GM21526 (cell line): ENCODE data around the gene ZNF48.

Source experiments
- ATAC-seq: cut with Tn5 transposase; IDR thresholded peaks from one replicate; pipeline ENCODE4 v1.9.1; 2021; ENCODE audit warnings: moderate library complexity; ENCODE audit not compliant: unreplicated experiment, low FRiP score

Gene ZNF48

DNA sequence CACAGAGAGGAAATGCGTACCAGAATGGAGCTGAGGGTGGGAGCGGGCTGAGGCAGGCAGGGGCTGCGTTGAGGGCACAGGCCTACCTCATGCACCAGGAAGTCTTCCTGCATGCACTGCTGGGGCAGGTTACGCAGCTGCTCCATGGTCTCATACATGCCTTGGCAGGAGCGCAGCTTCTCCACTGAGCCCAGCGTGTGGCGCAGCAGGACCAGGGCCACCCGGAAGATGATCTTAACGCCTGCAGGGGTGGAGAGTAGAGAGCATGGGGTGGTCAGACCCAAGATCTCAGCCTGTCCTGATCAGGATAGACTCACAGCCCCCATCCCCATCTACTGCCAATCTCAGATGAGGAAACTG is 36.7 kb upstream of the ZNF48 start:
- no peak for ATAC-seq

DNA sequence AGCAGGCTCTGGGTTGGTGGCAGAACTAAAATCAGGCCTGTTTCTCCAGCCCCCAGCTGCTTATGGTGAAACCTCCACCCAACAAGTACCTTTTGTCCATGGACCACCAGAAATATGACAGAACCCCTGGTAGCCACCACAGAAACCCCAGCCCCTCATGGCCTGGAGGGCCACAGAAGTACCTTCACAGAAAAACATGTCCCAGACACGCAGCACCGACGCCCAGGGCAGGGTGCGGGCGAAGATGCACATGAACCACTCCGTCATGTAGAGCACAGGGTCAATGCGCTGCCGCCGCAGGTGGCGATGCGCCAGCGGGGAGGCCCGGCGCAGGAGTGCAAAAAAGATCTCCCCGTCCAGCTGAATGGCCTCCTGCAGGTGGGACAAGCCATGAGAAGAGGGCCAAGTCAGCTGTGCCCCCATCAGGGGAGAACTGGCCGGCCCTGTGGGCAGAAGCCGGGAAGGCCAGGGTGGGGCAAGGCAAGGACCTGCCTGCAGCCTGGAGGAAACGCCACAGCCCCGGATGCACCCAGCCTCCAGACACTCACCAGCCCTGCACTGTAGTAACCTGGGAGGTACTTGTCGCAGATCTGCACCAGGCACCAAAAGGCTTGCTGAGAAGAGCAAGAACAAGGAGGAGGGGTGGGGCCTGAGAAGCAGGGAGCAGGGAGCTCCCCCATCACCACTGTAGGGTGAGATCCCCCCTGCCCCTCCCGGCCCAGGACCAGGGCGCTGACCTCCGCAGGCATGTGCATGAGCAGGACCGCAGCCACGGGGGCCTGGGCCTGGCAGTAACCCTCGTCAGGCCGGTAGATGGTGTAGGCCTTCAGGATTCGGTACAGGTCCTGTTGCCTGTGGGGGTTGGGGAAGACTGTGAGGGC is 36.0 kb upstream of the ZNF48 start:
- no peak for ATAC-seq

DNA sequence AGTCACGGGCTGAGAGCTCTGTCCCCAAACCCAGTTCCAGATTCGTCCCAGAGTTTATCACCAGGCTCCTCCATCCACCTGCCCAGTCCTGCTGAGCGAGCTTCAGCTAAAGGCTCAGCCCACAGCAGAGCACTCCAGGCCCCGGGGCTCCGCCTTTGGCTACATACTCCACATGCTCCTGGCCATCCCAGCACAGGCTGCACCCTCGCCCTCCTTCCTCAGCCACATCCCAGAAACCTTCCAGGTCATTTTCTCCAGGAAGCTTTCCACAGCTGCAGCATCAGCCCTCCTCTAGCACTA is 35.4 kb upstream of the ZNF48 start:
- no peak for ATAC-seq

DNA sequence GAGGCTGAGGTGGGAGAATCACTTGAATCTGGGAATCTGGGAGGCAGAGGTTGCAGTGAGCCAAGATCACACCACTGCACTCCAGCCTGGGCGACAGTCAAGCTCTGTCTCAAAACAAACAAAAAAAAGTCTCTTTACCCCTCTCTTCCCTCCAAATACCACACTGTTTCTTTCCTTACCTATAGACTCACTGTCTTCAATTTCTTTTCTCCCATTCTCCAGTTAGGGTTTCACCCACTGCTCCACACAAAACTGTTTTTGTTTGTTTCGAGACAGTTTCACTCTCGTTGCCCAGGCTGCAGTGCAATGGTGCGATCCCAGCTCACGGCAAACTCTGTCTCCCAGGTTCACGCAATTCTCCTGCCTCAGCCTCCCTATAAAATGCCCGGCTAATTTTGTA is 34.0 kb upstream of the ZNF48 start:
- no peak for ATAC-seq

DNA sequence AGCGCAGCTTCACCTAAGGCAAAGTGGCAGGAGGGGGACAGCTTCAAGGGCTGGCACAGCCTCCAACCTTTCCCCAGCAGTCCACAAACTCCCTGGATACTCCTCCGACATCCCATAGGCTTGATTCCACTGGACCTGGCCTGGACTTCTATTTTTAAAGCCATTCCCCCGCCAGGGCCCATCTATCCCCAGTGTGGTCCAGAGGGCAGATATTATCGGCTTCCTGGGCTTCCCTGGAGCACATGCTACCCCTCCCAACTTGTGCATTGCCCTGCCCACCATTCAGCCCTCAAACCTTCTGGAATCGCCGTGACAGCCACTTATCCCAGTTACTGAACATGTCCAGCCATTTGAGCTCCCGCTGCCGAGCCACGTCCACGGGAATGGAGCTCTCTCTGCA is 30.0 kb upstream of the ZNF48 start:
- no peak for ATAC-seq

DNA sequence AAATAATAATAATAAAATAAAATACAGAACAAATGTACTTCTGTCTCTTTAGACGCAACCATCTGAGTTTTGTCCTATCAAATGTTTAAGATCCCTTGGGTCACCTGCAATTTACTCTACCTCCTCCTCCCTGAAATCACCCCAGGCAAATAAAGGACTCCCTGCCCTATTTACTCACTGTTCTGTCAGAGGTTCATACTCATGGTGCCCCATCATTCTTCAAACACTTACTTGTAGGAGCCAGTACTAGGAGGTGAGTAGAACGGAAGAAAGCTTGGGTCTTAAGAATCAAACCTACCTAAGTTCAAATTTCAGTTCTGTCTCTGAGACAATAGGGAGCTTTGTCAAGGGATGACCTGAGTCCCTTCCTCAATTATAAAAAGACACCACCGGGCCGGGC is 28.7 kb upstream of the ZNF48 start:
- no peak for ATAC-seq

DNA sequence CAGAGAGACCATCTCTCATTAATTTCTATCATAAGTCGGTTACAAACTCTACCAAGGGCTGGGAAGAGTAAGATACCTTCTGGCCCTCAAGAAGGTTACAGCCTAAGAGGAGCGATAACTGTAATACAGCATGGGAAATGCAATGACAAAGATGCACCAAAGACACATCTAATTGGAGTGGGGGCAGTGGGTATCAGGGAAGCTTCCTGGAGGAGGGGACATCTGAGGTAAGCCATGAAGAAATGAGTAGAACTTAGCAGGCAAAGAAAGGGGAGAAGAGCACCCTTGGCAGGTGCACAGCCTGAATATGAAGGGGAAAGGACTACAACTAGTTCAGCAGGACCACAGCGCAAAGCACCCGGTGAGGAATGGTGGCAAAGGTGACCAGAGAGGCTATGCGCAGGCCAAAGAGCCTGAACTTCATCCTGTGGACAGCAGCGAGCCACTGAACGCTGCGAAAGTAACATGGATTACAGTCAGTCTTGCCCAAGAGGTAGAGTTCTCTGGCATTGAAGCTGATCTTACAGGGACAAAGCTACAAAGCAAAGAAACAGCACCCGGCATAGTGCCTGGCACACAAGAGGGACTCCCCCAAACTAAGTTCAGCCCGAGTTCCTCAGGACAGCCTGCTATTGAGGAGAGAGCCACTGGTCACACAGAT is 27.7 kb upstream of the ZNF48 start:
- no peak for ATAC-seq

DNA sequence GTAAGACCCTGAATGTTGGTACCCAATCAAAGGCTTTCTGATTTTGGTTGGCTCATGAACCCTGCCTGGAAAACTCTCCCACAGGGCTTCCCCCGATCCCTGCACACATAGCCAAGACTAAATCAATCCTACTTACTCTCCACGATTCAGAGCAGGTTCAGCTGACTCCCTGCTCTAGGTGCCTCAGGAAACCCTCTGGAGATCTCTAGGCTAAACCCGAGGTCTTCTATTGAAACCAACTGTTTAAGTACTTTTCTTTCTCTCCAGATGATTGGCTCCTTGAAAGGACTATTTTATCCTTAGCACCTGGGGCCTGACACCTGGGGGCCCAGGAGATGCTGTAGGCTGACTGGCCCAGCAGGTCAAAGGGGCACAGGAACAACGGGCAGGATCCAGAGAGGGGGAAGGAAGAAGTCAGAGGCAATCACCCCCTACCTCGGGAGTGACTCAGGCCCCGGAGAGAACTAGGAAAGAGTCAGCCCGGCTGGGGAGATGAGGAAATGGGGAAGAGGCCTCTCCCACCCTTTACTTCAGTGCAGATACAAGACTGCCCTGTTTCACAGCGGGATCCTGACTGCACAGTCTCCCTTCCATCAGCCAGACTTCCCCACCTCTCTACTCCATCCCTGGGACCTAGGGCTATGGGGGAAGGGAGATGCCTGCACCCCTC is 27.0 kb upstream of the ZNF48 start:
- no peak for ATAC-seq

DNA sequence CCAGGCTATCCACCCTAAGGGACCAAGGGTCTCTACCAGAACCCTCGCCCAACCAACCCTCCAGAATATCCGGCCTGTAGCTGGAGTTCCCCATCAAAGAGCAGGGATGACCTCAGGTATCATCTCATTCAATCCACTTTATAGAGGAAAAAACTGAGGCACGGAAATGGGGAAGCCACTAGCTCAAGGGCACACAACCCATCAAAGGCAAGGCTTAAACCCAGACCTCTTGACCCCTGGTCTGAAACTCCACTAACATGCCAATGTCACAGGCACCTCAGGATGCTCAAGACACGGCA is 26.5 kb upstream of the ZNF48 start:
- ATAC-seq, result no peak

DNA sequence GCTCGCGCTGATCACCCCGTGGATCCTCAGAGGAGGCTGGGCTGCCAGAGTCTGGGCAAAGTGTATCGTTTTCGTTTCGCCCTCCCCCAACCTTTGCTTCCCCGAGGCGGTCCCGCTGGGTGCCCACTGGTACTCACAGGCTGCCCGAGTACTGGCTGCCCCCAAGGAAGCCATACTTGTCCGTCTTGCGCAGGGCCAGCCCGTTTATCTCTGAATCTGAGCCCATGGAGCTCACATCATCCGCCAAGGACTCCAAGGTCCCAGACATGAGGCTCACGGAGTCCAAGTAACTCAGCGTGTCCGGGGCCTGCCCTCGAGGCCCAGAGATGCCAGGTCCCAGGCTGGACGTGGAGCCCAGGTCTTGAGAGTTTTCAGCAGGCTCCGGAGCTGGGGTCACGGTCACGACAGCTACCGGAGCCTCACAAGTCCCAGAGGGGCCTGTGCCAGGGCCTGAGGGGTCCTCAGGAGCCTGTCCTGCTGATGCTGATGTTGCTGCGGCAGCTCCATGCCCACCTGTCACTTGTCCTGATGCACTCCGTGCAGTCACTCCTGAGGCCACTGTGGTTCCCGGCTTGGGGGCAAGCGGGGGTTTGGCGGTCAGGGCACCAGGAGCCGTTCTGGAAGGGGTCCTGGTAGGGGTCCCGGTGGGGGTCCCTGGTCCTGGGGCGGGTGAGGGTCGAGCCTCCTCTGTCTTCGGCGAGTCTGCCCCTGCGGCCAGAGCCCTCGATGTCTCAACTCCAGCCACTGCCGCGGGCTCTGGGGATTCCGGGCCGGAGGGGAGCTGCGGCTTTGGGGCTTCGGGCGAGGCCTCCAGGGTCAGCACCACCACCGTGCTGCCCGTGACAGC is 25.9 kb upstream of the ZNF48 start:
- no peak for ATAC-seq

DNA sequence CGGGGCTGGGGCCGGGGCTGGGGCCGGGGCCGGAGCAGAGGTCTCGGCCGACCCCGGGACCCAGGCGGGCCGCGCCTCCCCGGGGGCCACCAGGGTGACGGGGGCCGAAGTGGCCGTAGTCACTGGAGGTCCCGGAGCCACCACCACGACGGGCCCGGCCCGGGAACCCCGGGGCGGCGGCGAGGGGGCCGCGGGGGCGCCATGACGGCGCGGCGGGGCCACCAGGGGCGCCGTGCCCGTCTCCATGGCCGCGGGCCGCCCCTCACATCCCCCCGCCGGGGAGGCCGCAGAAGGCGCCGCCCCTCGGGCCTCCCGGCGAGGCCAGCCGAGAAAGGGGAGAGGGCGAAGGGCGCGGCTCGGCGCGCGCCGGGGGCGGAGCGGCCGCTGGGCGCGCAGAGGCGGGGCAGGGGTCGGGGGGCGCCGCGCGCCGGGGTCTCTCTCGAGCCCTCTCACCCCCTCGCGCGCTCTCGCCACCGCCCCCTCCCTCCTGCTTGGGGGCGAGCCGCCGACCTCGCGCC is 25.2 kb upstream of the ZNF48 start:
- peak; percentile 16 for ATAC-seq

DNA sequence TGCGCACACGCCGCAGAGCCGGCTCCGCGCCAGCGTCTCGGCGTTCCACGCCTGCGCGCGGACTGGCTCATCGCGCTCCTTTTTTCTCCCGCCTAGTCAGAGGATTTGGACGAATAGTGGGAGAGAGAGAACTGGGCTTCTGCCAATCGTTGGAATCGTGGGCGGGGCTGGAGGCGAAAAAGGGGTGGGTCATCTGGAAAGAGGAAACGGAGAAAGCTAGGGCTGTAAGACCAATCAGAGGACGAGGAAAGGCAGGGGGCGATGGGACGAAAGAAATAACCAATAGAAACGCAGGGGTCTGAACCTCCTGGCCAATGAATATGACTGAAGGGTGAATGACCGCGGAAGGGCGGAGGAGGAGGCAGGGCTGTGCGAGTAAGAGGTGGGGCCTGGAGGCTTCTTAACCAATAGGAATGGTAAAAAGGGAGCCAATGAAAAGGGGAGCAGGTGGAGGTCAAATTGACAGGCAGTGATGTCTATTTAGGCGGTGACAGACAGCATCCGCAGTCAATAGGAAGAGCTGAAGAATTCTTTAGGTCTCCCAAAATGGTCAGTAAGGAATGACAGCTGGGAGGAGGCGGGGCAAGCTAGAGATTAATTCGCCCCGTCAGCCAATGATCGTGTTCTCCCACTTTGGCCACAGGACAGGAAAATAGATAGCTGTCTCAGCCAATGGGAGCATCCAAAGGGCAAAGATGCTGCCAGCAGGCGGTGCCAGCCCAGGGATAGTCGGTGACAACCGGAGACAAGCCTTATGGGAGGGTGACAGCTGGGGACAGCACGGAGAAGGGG is 24.6 kb upstream of the ZNF48 start, which contains the start of gene TBC1D10B:
Gene TBC1D10B (minus strand): TSS at position 39 of the 792 bp plus-strand sequence. CDS start 311 bp downstream, outside the sequence.
- peak; percentile 70 for ATAC-seq

DNA sequence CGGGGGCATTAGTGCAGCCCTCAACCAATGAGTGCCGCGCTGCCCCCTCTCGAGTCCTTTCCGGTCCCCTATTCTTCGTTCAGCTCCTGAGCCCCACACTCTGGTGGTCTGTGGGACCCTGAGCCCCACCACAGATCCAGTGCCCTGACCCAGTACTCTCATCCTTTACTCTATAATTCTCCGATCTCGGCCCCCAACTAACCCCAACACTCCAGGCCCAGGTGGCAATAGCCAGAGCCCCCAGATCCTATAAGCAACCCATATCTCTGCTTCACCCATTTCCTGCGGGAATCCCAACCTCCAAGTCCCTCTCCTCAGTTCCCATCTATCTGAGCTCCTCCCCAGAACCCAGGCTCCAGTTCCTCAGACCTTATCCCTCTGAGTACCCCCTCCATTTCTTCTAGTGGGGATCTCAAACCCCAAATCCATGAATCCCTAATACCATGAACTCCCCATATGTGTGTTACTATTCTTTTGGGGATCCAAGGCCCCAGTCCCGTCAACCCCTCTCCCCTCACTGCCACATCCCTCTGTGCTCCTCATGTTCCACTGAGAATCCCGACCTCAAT is 23.9 kb upstream of the ZNF48 start:
- ATAC-seq, result no peak

DNA sequence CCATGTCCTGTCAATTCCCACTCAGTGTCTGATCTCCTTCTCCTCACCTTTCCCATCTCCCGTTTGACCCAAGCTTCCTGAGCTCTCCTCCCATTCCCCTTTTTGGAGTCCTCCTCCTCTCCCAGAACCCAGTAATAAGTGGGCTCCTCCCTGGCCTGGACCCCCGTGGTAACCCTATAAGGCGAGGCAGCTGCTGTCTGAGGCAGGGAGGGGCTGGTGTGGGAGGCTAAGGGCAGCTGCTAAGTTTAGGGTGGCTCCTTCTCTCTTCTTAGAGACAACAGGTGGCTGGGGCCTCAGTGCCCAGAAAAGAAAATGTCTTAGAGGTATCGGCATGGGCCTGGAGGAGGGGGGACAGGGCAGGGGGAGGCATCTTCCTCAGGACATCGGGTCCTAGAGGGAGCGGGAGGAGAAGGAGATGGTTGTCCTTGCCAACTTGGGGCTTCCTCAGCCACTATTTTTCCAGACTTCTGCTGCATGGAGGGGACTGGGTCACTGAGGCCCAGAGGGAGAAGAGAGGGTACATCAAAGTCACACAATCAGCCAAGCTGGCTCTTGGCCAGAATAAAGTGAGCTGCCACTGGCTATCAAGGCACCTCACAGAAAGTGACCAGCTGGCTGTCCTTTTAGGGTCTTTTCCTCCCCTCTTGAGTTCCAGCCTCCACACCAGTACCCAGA is 23.0 kb upstream of the ZNF48 start:
- ATAC-seq, result no peak

DNA sequence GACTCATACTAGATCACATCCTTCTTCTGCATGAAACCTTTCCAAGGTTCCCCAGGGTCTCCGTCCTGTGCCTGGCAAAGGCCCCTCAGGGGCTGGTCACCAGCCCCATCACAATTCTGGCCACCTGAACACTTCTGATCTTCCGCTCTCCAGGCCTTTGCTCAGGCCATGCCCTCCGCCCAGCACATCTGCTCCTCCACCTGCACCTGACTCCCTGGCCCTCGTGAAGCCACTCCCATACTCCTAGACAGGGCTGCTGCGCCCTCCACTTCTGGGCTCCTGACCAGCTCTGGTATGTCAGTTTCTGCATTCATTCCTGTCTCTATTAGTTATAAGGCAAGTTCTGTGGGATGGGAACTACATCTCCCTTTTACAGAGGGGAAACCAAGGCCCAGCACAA is 22.5 kb upstream of the ZNF48 start:
- no peak for ATAC-seq

DNA sequence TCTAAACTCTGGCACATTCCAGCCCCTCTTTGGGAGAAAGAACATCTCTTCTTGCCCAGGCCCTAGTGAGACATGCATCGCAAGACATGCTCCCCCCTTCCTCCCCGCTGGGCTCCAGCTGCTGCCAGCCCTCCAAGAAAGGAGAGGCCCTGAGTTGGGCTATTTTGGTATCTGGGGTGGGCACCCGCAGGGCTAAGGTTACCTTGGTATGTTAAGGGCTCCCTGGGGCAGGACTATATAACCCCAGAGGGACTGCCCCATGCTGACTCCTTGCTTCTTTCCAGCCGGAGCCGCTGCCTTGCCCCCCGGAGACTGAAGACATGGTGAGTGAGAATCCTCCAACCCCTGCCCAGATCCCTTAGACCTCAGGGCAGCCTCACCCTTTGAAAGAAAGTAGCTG is 20.7 kb upstream of the ZNF48 start, which contains the start of gene MYL11:
Gene MYL11 (plus strand): TSS at position 265 of the 400 bp plus-strand sequence. CDS start 56 bp downstream, at position 321.
- no peak for ATAC-seq

DNA sequence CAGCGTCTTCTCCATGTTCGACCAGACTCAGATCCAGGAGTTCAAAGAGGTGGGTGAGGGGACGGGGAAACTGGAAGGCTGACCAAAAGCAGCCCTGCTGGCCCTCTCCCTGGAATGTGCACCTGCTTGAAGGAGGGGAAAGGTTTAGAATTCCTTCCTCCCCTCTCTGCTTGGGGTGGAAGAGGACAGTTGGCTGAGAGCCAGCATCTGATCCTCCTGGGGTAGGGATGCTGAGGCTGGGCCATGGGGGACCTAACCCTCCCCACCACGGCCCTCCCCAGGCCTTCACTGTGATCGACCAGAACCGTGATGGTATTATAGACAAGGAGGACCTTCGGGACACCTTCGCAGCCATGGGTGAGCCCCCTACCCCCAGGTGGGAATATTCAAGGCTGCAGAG is 19.4 kb upstream of the ZNF48 start:
- no peak for ATAC-seq

DNA sequence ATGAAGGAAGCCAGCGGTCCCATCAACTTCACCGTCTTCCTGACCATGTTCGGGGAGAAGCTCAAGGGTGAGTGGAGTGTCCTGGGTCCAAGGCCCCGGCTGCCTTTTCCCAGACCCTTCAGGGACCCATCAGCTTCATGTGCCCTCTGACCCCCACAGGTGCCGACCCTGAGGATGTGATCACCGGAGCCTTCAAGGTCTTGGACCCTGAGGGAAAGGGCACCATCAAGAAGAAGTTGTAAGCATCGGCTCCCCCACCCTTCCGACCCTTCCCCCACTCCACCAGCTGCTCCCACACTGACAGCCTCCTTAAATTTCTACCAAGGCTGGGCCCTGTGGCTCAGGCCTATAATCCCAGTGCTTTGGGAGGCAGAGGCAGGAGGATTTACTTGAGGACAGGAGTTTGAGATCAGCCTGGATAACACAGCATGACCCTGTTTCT is 18.7 kb upstream of the ZNF48 start:
- no peak for ATAC-seq
